SH-SY5Y (cell line): Measurements from ENCODE around the gene ZNRF1.

Source experiments
- GATA2 ChIP-seq: IDR thresholded peaks from 2 replicates; pipeline ENCODE4 v1.6.1; 2011; ENCODE audit warnings: mild to moderate bottlenecking, low read depth, low read length
- GATA3 ChIP-seq: IDR thresholded peaks from 2 replicates; pipeline ENCODE4 v1.6.1; 2011; ENCODE audit warnings: low read depth, mild to moderate bottlenecking, low read length, moderate library complexity

- TF ChIP-seq GATA3 (no peak), GATA2 (no peak)
Measured at GRCh38 chr16:75024594-75024993, 25.8 kb downstream of the ZNRF1 start.
